Measurements from ENCODE around the gene PPTC7. TPM values are rescaled to one million over a fixed set of nuclear protein-coding genes. Genes with fewer than 3 reads are reported as not detected.

The PPTC7 gene
- polyA plus RNA-seq, 1 donor from 2014 or later: 7.2 TPM

GRCh38 chr12:110532644-110533043 is 50.5 kb downstream of the PPTC7 start:
- no peak overlapping the region for H3K9ac ChIP-seq (ENCODE audit: low read length)
- H3K36me3 ChIP-seq (ENCODE audit: insufficient read depth, low read length): no peaks in the 10 kb centered on the region
- no peak overlapping the region for H3K4me2 ChIP-seq (ENCODE audit: low read length)
- H3K27me3 ChIP-seq (ENCODE audit: insufficient read depth, low read depth, low read length): no peaks in the 10 kb centered on the region
- no peaks in the 10 kb centered on the region for H3K9me3 ChIP-seq (ENCODE audit: low read length)
- no peak overlapping the region for H3K4me3 ChIP-seq (ENCODE audit: low read length)
- H3K79me2 ChIP-seq (replicated peaks; ENCODE audit: insufficient read depth, low read length): no peaks in the 10 kb centered on the region
- no peak overlapping the region for H2AFZ ChIP-seq (ENCODE audit: low read depth, low read length)
- H3F3A ChIP-seq (ENCODE audit: insufficient read depth, low read length, poor library complexity, severe bottlenecking): no peaks in the 10 kb centered on the region
- H3K9me2 ChIP-seq (ENCODE audit: insufficient read depth, low read length): no peaks in the 10 kb centered on the region
- no peaks in the 10 kb centered on the region for H4K20me1 ChIP-seq (ENCODE audit: insufficient read depth)
- H3K27ac ChIP-seq (ENCODE audit: low read length): no peak overlapping the region
- TF ChIP-seq, protein P1, sequence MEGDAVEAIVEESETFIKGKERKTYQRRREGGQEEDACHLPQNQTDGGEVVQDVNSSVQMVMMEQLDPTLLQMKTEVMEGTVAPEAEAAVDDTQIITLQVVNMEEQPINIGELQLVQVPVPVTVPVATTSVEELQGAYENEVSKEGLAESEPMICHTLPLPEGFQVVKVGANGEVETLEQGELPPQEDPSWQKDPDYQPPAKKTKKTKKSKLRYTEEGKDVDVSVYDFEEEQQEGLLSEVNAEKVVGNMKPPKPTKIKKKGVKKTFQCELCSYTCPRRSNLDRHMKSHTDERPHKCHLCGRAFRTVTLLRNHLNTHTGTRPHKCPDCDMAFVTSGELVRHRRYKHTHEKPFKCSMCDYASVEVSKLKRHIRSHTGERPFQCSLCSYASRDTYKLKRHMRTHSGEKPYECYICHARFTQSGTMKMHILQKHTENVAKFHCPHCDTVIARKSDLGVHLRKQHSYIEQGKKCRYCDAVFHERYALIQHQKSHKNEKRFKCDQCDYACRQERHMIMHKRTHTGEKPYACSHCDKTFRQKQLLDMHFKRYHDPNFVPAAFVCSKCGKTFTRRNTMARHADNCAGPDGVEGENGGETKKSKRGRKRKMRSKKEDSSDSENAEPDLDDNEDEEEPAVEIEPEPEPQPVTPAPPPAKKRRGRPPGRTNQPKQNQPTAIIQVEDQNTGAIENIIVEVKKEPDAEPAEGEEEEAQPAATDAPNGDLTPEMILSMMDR (IDR thresholded peaks at IDR 0.05; ENCODE audit: poor library complexity, severe bottlenecking): no peak
- TF ChIP-seq POLR2AphosphoS5 (IDR thresholded peaks at IDR 0.05): no peak
- TF ChIP-seq REST (IDR thresholded peaks at IDR 0.05; ENCODE audit: borderline replicate concordance): no peak
- TF ChIP-seq EP300 (conservative IDR thresholded peaks at IDR 0.05; ENCODE audit: poor library complexity, severe bottlenecking): no peak
- TF ChIP-seq SMC3 (conservative IDR thresholded peaks at IDR 0.05; ENCODE audit: poor library complexity): no peak

DNA sequence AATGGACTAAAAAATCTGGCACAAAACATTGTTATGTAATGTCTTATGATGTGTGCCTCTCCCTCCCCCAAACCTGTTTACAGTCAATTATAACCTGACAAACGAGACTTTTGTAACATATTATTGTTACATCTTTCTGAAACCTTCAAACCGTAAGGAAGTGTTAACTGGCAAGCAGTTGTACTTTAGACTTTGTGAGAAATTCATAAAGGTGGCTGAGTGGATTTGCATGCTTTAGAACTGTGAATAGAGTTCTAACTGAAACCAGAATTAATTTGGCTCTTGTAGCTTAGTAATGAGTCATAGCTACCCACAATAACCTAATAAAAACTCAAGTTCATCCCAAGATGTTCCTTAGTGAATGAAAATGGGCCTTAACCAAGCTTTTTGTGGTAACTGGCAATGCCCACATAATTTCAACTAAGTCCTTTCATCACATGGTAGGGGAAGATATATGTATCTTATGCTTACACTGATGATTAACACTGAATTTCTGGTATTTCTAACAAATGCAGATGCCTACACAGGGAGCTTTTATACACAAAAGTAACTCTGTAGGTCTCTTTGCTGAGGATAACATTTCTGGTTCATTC is 51.3 kb downstream of the PPTC7 start:
- Histone ChIP-seq H3K4me3 (ENCODE audit: low read length) (no peak overlapping the region), H3K27ac (ENCODE audit: low read length) (no peak overlapping the region), H3K79me2 (replicated peaks; ENCODE audit: insufficient read depth, low read length) (no peaks in the 10 kb centered on the region), H2AFZ (ENCODE audit: low read depth, low read length) (no peak overlapping the region), H3K9me2 (ENCODE audit: insufficient read depth, low read length) (no peaks in the 10 kb centered on the region), H3F3A (ENCODE audit: insufficient read depth, low read length, poor library complexity, severe bottlenecking) (no peaks in the 10 kb centered on the region), H3K4me2 (ENCODE audit: low read length) (no peak overlapping the region), H4K20me1 (ENCODE audit: insufficient read depth) (no peaks in the 10 kb centered on the region), H3K27me3 (ENCODE audit: insufficient read depth, low read depth, low read length) (no peaks in the 10 kb centered on the region), H3K36me3 (ENCODE audit: insufficient read depth, low read length) (no peaks in the 10 kb centered on the region), H3K9me3 (ENCODE audit: low read length) (no peaks in the 10 kb centered on the region), H3K9ac (ENCODE audit: low read length) (no peak overlapping the region)
- TF ChIP-seq MXI1 (conservative IDR thresholded peaks at IDR 0.05; ENCODE audit: poor library complexity, severe bottlenecking): no peak
- no peak for TF ChIP-seq REST (IDR thresholded peaks at IDR 0.05; ENCODE audit: borderline replicate concordance)
- TF ChIP-seq TAF1 (IDR thresholded peaks at IDR 0.05; ENCODE audit: low read depth): no peak
- no peak for TF ChIP-seq EP300 (conservative IDR thresholded peaks at IDR 0.05; ENCODE audit: poor library complexity, severe bottlenecking)
- TF ChIP-seq EZH2 (IDR thresholded peaks at IDR 0.05; ENCODE audit: borderline replicate concordance, insufficient read depth, low read length, poor library complexity, severe bottlenecking): no peak
